ENCODE results near the gene PPP4C. TPM values are rescaled to one million over a fixed set of nuclear protein-coding genes. Genes with fewer than 3 reads are reported as not detected.

The PPP4C gene
- polyA plus RNA-seq, 4 donors: 93.0 to 145 (median 122) TPM

- Histone ChIP-seq H3K4me1 (ENCODE audit: control insufficient read depth in 3 of 3, insufficient read depth in 2 of 3, low read depth in 1 of 3, low read length in 2 of 3) (peaks cover 0 to 12% (median 2%) of the 10 kb centered on the region in 3 donors), H3K4me3 (ENCODE audit: low read depth in 1 of 3, low read length in 3 of 3) (no peak overlapping the region), H3K27me3 (ENCODE audit: control insufficient read depth in 3 of 3, insufficient read depth in 3 of 3, low read length in 3 of 3) (no peaks in the 10 kb centered on the region), H3K27ac (ENCODE audit: low read depth in 1 of 3, low read length in 2 of 3) (no peak overlapping the region), H3K36me3 (ENCODE audit: control insufficient read depth in 3 of 3, insufficient read depth in 2 of 3, low read depth in 1 of 3, low read length in 3 of 3) (peaks cover 8 to 50% (median 14%) of the 10 kb centered on the region in 3 donors), H3K9me3 (ENCODE audit: control insufficient read depth in 2 of 2, insufficient read depth in 1 of 2, low read depth in 1 of 2, low read length in 1 of 2) (no peaks in the 10 kb centered on the region)
- DNase-seq (no peak), FAIRE-seq (no peak)
- 84 to 91% (median 89%) methylated on average over 11 of the region's 11 CpGs for WGBS, 3 donors
These were observed 11.5 kb downstream of the PPP4C start for GRCh38 chr16:30087181-30087898.

GRCh38 chr16:30088237-30088831 lies 12.5 kb downstream of the PPP4C start:
- no peaks in the 10 kb centered on the region for H3K9me3 ChIP-seq (ENCODE audit: control insufficient read depth in 2 of 2, insufficient read depth in 1 of 2, low read depth in 1 of 2, low read length in 1 of 2)
- DNase-seq (no peak), FAIRE-seq (no peak)
- H3K4me1 ChIP-seq (ENCODE audit: control insufficient read depth in 3 of 3, insufficient read depth in 2 of 3, low read depth in 1 of 3, low read length in 2 of 3): peaks cover 0 to 16% (median 6%) of the 10 kb centered on the region in 3 donors
- H3K4me3 ChIP-seq (ENCODE audit: low read depth in 1 of 3, low read length in 3 of 3): no peak overlapping the region
- no peaks in the 10 kb centered on the region for H3K27me3 ChIP-seq (ENCODE audit: control insufficient read depth in 3 of 3, insufficient read depth in 3 of 3, low read length in 3 of 3)
- no peak overlapping the region for H3K27ac ChIP-seq (ENCODE audit: low read depth in 1 of 3, low read length in 2 of 3)
- peaks cover 4 to 43% (median 12%) of the 10 kb centered on the region in 3 donors for H3K36me3 ChIP-seq (ENCODE audit: control insufficient read depth in 3 of 3, insufficient read depth in 2 of 3, low read depth in 1 of 3, low read length in 3 of 3)
- WGBS, 3 donors: 72 to 80% (median 77%) methylated on average over 9 to 10 of the region's 10 CpGs

GRCh38 chr16:30088832-30089624 lies 13.2 kb downstream of the PPP4C start:
- no peak overlapping the region for H3K27ac ChIP-seq (ENCODE audit: low read depth in 1 of 3, low read length in 2 of 3)
- WGBS, 3 donors: 85 to 90% (median 86%) methylated on average over 22 of the region's 22 CpGs
- H3K36me3 ChIP-seq (ENCODE audit: control insufficient read depth in 3 of 3, insufficient read depth in 2 of 3, low read depth in 1 of 3, low read length in 3 of 3): peaks cover 4 to 43% (median 9%) of the 10 kb centered on the region in 3 donors
- no peak overlapping the region for H3K4me3 ChIP-seq (ENCODE audit: low read depth in 1 of 3, low read length in 3 of 3)
- H3K9me3 ChIP-seq (ENCODE audit: control insufficient read depth in 2 of 2, insufficient read depth in 1 of 2, low read depth in 1 of 2, low read length in 1 of 2): no peaks in the 10 kb centered on the region
- FAIRE-seq (no peak), DNase-seq (no peak)
- no peaks in the 10 kb centered on the region for H3K27me3 ChIP-seq (ENCODE audit: control insufficient read depth in 3 of 3, insufficient read depth in 3 of 3, low read length in 3 of 3)
- H3K4me1 ChIP-seq (ENCODE audit: control insufficient read depth in 3 of 3, insufficient read depth in 2 of 3, low read depth in 1 of 3, low read length in 2 of 3): peaks cover 0 to 16% (median 6%) of the 10 kb centered on the region in 3 donors

DNA sequence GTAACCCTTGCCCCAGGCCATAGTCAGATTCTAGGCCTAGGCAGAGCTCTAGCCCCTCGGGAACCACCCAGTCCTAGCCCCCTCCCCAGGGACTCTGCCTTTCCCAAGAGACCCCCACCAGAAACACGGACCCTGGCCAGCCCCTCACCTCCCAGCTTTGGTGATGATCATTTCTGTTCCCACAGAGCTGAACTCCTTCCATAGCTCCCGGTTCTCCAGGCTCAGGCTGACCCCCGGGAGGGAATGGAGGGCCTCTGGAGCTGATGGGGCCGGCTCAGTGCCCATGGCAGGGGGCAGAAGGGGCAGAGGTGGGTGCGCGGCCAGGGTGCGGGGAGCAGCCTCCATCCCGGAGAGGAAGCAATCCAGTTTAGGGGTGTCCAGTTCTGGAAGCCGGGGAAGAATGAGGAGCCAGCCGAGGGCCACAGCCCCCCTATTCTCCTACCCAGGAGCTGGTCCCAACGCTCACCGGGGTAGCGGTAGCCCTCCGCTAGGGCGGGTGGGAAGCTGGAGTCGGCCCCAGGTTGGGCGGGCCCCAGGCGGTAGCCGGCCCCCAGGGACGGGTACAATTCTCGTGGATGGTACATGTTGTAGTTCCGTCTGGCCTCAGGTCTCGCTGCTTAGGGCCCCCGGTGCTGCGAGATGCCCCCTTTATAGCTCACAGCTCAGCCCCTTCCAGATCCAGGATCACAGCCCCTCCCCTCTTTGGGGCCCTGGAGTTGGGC lies 15.0 kb downstream of the PPP4C start:
- Histone ChIP-seq H3K4me1 (ENCODE audit: control insufficient read depth in 3 of 3, insufficient read depth in 2 of 3, low read depth in 1 of 3, low read length in 2 of 3) (peaks cover 2 to 31% (median 6%) of the 10 kb centered on the region in 3 donors), H3K4me3 (ENCODE audit: low read depth in 1 of 3, low read length in 3 of 3) (peak overlapping the region in 1 of 3 donors; percentile 72), H3K27ac (ENCODE audit: low read depth in 1 of 3, low read length in 2 of 3) (no peak overlapping the region), H3K9me3 (ENCODE audit: control insufficient read depth in 2 of 2, insufficient read depth in 1 of 2, low read depth in 1 of 2, low read length in 1 of 2) (no peaks in the 10 kb centered on the region), H3K27me3 (ENCODE audit: control insufficient read depth in 3 of 3, insufficient read depth in 3 of 3, low read length in 3 of 3) (no peaks in the 10 kb centered on the region), H3K36me3 (ENCODE audit: control insufficient read depth in 3 of 3, insufficient read depth in 2 of 3, low read depth in 1 of 3, low read length in 3 of 3) (peaks cover 0 to 36% (median 3%) of the 10 kb centered on the region in 3 donors)
- FAIRE-seq: no peak
- WGBS, 3 donors: 63 to 75% (median 74%) methylated on average over 24 to 26 of the region's 26 CpGs
- no peak for DNase-seq

DNA sequence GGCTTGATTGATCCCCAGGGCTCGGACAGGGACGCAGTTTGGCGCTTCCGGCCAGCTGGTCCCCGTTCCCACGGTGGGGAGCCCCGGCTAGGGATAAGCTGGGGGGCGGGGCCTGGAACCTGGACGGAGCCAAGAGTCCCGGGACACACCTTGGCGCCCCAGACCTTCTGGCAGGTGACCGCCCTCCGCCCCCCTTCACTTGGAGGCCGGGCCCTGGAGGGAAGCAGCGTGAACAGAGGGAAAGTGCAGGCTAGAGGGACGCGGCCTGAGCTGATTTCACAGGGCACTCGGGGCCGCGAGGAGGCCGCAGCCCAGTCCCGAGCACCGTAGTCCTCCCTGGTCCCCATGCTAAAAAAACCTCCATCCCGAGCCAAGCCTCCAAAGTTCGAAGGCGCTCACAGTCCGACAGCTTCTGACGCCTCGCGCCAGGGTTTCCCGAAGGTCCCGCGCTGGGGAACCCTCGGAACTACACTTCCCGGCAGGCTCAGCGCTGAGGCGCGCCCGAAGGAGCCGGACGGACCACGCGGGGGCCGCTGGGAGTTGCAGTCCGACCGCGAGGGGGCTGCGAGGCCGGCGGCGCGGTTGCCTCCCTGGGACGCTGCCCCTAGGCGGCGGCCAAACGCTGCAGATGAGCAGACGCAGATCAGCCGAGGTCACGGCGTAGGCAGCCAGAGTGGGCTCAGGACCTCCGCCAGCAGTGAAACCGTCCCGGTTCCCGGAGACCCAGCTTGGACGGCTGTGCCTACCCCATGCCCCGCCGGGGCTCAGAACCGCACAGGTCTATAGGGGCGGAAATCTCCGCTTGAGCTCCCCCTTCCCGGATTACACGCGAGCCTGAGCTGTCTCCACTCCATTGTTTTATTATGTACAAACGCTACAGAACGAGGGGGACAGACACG lies 15.9 kb downstream of the PPP4C start, which contains the start of gene TBX6:
Gene TBX6 (minus strand): TSS at position 451 of the 899 bp plus-strand sequence. CDS start 731 bp downstream, outside the sequence.
- Histone ChIP-seq H3K4me1 (ENCODE audit: control insufficient read depth in 3 of 3, insufficient read depth in 2 of 3, low read depth in 1 of 3, low read length in 2 of 3) (peaks cover 2 to 31% (median 6%) of the 10 kb centered on the region in 3 donors), H3K36me3 (ENCODE audit: control insufficient read depth in 3 of 3, insufficient read depth in 2 of 3, low read depth in 1 of 3, low read length in 3 of 3) (peaks cover 0 to 27% (median 3%) of the 10 kb centered on the region in 3 donors), H3K4me3 (ENCODE audit: low read depth in 1 of 3, low read length in 3 of 3) (peak within 1 kb of the TSS in 2 of 3 donors; percentile 56 to 72), H3K27me3 (ENCODE audit: control insufficient read depth in 3 of 3, insufficient read depth in 3 of 3, low read length in 3 of 3) (no peaks in the 10 kb centered on the region), H3K27ac (ENCODE audit: low read depth in 1 of 3, low read length in 2 of 3) (peak within 1 kb of the TSS; percentile 61 to 86 (median 70)), H3K9me3 (ENCODE audit: control insufficient read depth in 2 of 2, insufficient read depth in 1 of 2, low read depth in 1 of 2, low read length in 1 of 2) (peaks cover 1 to 5% of the 10 kb centered on the region in 2 donors)
- DNase-seq: peak; percentile 91 to 96
- WGBS, 3 donors: 0 to 1% (median 1%) methylated on average over 60 to 76 of the region's 76 CpGs
- no peak for FAIRE-seq

- 7 to 12% (median 11%) methylated on average over 22 of the region's 22 CpGs for WGBS, 3 donors
- Histone ChIP-seq H3K4me3 (ENCODE audit: low read depth in 1 of 3, low read length in 3 of 3) (peak overlapping the region in 2 of 3 donors; percentile 48 to 72), H3K27ac (ENCODE audit: low read depth in 1 of 3, low read length in 2 of 3) (peak overlapping the region; percentile 12 to 86 (median 70)), H3K9me3 (ENCODE audit: control insufficient read depth in 2 of 2, insufficient read depth in 1 of 2, low read depth in 1 of 2, low read length in 1 of 2) (peaks cover 1 to 12% of the 10 kb centered on the region in 2 donors), H3K4me1 (ENCODE audit: control insufficient read depth in 3 of 3, insufficient read depth in 2 of 3, low read depth in 1 of 3, low read length in 2 of 3) (peaks cover 2 to 31% (median 6%) of the 10 kb centered on the region in 3 donors), H3K27me3 (ENCODE audit: control insufficient read depth in 3 of 3, insufficient read depth in 3 of 3, low read length in 3 of 3) (no peaks in the 10 kb centered on the region), H3K36me3 (ENCODE audit: control insufficient read depth in 3 of 3, insufficient read depth in 2 of 3, low read depth in 1 of 3, low read length in 3 of 3) (peaks cover 0 to 25% (median 3%) of the 10 kb centered on the region in 3 donors)
- DNase-seq (peak; percentile 54 to 75), FAIRE-seq (no peak)
These were observed 16.7 kb downstream of the PPP4C start for GRCh38 chr16:30092373-30093010.

Data from small intestine (tissue), 7 donors.